Osteoblast (primary cell): Measurements from ENCODE around the gene TRPC6. TPM values are rescaled to one million over a fixed set of nuclear protein-coding genes. Genes with fewer than 3 reads are reported as not detected.
A peak's percentile ranks its signal among the peaks of the same experiment; 100 is the strongest.

Source experiments
- DNase-seq: peaks from one replicate; pipeline ENCODE4 v3.0.0; 2011; ENCODE audit warnings: low spot score, mixed read lengths; ENCODE audit not compliant: insufficient read length; ENCODE audit errors: missing footprints
- H2AFZ ChIP-seq: 2 replicates; pipeline ENCODE4 v1.6.0; 2011; ENCODE audit warnings: mild to moderate bottlenecking, low read length
- H3K27ac ChIP-seq: 2 replicates; pipeline ENCODE4 v1.5.1; 2011; ENCODE audit warnings: mild to moderate bottlenecking, low read depth, low read length, moderate library complexity
- H3K27me3 ChIP-seq: 2 replicates; pipeline ENCODE4 v1.6.0; 2012; ENCODE audit warnings: mild to moderate bottlenecking, control low read depth, inconsistent platforms, low read length, moderate library complexity; ENCODE audit not compliant: insufficient read depth
- H3K36me3 ChIP-seq: 2 replicates; pipeline ENCODE4 v1.5.1; 2011; ENCODE audit warnings: mild to moderate bottlenecking, low read length, control low read depth, moderate library complexity; ENCODE audit not compliant: insufficient read depth
- H3K4me1 ChIP-seq: 2 replicates; pipeline ENCODE4 v1.5.1; 2011; ENCODE audit warnings: mild to moderate bottlenecking, low read length, control low read depth, moderate library complexity; ENCODE audit not compliant: insufficient read depth
- H3K4me2 ChIP-seq: 2 replicates; pipeline ENCODE4 v1.6.0; 2011; ENCODE audit warnings: mild to moderate bottlenecking, low read length; ENCODE audit not compliant: insufficient read depth
- H3K4me3 ChIP-seq: fragments of 200-600 bp; sonication (generic); 3 replicates; pipeline ENCODE4 v1.5.1; 2012; ENCODE audit warnings: mild to moderate bottlenecking, low read length, inconsistent platforms; ENCODE audit not compliant: insufficient read depth
- H3K79me2 ChIP-seq: 2 replicates; pipeline ENCODE4 v1.6.0; 2012; ENCODE audit warnings: mild to moderate bottlenecking, low read length, control low read depth, inconsistent platforms; ENCODE audit not compliant: insufficient read depth
- H3K9me3 ChIP-seq: 2 replicates; pipeline ENCODE4 v1.5.1; 2011; ENCODE audit warnings: low read depth, low read length, control low read depth
- H4K20me1 ChIP-seq: 2 replicates; pipeline ENCODE4 v1.6.0; 2012; ENCODE audit warnings: mild to moderate bottlenecking, low read length, control low read depth; ENCODE audit not compliant: insufficient read depth
- CTCF ChIP-seq: IDR thresholded peaks from 2 replicates; pipeline ENCODE4 v1.5.1; 2011; ENCODE audit warnings: mild to moderate bottlenecking, low read depth, low read length, moderate library complexity; ENCODE audit errors: extremely low read depth
- total RNA-seq: library from RNA; depleted of rRNA; stranded (reverse); fragments of >200 nt; gene quantifications from 2 replicates; pipeline ENCODE4 v1.2.3, GENCODE V29; 2012

The TRPC6 gene
- total RNA-seq, 1 donor, result 0.36 TPM

- Histone ChIP-seq H3K79me2 (no peaks in the 10 kb centered on the region), H3K4me1 (peaks cover 67% of the 10 kb centered on the region), H3K36me3 (no peaks in the 10 kb centered on the region), H4K20me1 (no peaks in the 10 kb centered on the region), H3K9me3 (no peaks in the 10 kb centered on the region), H3K4me2 (peak overlapping the region; percentile 14), H3K4me3 (no peak overlapping the region), H3K27me3 (no peaks in the 10 kb centered on the region), H3K27ac (peak overlapping the region; percentile 87), H2AFZ (no peak overlapping the region)
- DNase-seq, result peak; percentile 22
- TF ChIP-seq CTCF, result no peak
Measured at GRCh38 chr11:101446238-101446637, 137.6 kb downstream of the TRPC6 start.

- no peaks in the 10 kb centered on the region for H3K27me3 ChIP-seq
- no peaks in the 10 kb centered on the region for H3K79me2 ChIP-seq
- peaks cover 69% of the 10 kb centered on the region for H3K4me1 ChIP-seq
- peak overlapping the region; percentile 18 for H2AFZ ChIP-seq
- no peaks in the 10 kb centered on the region for H3K9me3 ChIP-seq
- H3K36me3 ChIP-seq, result no peaks in the 10 kb centered on the region
- H3K4me3 ChIP-seq, result no peak overlapping the region
- DNase-seq, result peak; percentile 2
- H3K27ac ChIP-seq, result peak overlapping the region; percentile 87
- peak overlapping the region; percentile 14 for H3K4me2 ChIP-seq
- H4K20me1 ChIP-seq, result no peaks in the 10 kb centered on the region
- no peak for TF ChIP-seq CTCF
Measured at GRCh38 chr11:101445761-101446160, 138.0 kb downstream of the TRPC6 start.

DNA sequence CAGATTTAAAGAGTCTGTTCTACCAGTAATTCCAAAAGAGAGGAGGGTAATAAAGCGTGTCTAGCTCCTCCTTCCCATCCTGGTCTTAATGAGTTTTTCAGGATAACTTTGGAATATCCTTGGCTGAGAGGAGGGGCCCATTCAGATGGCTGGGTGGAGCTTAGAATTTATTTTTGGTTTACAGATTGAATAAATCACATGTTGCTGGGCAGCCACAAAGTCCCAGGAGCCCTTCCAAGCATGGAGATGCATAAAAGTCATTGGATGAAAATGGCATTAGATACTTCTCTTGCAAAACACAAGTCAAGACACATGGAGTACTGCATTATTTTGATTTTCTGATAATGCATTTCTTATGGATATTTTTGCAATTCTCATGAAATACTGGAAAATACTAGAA is 139.0 kb downstream of the TRPC6 start:
- TF ChIP-seq CTCF, result no peak
- H2AFZ ChIP-seq, result no peak overlapping the region
- no peaks in the 10 kb centered on the region for H4K20me1 ChIP-seq
- no peak overlapping the region for H3K4me2 ChIP-seq
- H3K9me3 ChIP-seq, result no peaks in the 10 kb centered on the region
- no peak for DNase-seq
- H3K36me3 ChIP-seq, result no peaks in the 10 kb centered on the region
- H3K27ac ChIP-seq, result peak overlapping the region; percentile 87
- H3K4me1 ChIP-seq, result peaks cover 69% of the 10 kb centered on the region
- no peak overlapping the region for H3K4me3 ChIP-seq
- no peaks in the 10 kb centered on the region for H3K79me2 ChIP-seq
- no peaks in the 10 kb centered on the region for H3K27me3 ChIP-seq

- no peaks in the 10 kb centered on the region for H3K79me2 ChIP-seq
- no peaks in the 10 kb centered on the region for H3K9me3 ChIP-seq
- H2AFZ ChIP-seq, result no peak overlapping the region
- no peaks in the 10 kb centered on the region for H3K27me3 ChIP-seq
- H3K4me1 ChIP-seq, result peaks cover 69% of the 10 kb centered on the region
- no peak overlapping the region for H3K4me3 ChIP-seq
- no peak overlapping the region for H3K4me2 ChIP-seq
- no peaks in the 10 kb centered on the region for H3K36me3 ChIP-seq
- no peak for TF ChIP-seq CTCF
- H3K27ac ChIP-seq, result no peak overlapping the region
- no peaks in the 10 kb centered on the region for H4K20me1 ChIP-seq
- no peak for DNase-seq
Measured at GRCh38 chr11:101444164-101444563, 139.6 kb downstream of the TRPC6 start.
